ENCODE measurements around the gene GPR108.

GPR108 gene

DNA sequence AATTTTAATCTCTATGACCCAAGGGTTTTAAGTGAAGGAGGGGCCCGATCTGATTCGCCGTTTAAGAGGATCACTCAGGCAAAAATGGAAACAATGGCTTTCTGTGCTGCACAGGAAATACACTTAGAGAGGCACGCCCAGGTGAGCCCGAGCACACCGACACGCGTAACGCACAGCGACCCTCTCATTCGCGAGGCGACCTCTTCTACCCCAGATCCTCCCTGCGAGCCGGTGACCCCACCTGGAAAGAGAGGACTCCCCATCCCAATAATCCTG is 29.6 kb upstream of the GPR108 start:
- no peak for TF ChIP-seq GATA2 (IDR thresholded peaks at IDR 0.05; ENCODE audit: low read depth, low read length)
- TF ChIP-seq GATA3 (IDR thresholded peaks at IDR 0.05; ENCODE audit: low read depth, low read length) = no peak

DNA sequence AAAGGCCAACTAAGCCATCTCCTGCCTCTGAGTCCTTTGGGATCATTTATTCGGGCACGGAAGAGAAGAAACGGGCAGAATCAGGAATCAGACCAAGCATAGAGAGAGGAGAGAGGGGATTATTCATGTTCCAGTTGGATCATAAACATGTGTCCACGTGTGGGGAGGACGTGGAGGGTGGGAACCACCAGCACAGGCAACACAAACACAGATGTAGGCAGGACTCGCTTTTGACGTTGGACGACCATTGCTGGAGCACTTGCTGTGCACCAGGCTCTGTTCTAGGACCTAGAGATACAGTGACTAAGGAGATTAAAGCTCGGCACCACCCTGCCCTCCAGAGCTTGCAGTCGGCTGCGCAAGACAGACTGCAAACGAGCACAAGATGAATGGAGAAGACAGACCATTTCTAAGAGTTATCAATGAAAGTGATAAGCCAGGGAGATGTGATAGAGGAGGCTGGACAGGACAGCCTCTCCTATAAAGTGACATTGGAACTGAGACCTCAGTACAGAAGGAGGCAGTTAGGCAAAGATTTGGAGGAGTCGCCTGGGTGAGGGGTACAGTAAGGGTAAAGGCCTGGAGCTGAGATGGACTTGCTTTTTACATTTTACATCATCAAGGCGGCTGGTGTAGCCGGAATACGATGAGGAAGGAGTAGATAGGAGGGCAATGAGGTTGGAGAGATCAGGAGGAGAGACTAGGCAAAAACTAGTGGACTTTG is 29.1 kb upstream of the GPR108 start:
- TF ChIP-seq GATA2 (IDR thresholded peaks at IDR 0.05; ENCODE audit: low read depth, low read length) (no peak), GATA3 (IDR thresholded peaks at IDR 0.05; ENCODE audit: low read depth, low read length) (no peak)

DNA sequence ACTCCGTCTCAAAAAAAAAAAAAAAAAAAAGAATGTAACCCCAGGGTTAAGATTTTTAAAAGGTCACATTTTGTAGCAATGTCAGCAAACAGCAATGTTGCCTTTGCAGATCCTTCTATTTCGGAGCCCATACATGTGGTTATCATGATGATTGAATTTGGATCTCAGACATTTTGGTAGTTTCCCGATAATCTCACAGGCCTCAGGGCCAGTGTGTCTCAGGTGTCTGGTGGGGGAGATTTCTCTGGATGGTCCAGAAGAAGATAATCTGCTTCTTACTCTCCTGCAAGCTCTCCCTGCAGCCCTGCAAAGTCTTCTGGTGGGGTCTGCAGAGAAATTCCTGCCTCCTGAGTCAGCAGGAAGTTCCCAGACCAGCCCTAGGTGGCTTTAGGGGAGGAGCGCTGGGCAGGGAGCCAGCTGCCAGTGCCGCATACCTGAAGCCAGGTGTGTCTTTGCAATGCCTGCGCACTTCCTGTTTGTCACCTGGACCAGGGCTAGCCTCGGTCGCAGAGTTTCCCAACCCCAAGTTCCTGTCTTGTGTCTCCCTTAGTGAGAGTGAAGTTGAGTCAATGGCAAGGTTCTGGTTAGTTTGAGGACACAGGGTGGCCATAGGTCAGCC is 28.5 kb upstream of the GPR108 start:
- TF ChIP-seq GATA2 (IDR thresholded peaks at IDR 0.05; ENCODE audit: low read depth, low read length) = no peak
- no peak for TF ChIP-seq GATA3 (IDR thresholded peaks at IDR 0.05; ENCODE audit: low read depth, low read length)

DNA sequence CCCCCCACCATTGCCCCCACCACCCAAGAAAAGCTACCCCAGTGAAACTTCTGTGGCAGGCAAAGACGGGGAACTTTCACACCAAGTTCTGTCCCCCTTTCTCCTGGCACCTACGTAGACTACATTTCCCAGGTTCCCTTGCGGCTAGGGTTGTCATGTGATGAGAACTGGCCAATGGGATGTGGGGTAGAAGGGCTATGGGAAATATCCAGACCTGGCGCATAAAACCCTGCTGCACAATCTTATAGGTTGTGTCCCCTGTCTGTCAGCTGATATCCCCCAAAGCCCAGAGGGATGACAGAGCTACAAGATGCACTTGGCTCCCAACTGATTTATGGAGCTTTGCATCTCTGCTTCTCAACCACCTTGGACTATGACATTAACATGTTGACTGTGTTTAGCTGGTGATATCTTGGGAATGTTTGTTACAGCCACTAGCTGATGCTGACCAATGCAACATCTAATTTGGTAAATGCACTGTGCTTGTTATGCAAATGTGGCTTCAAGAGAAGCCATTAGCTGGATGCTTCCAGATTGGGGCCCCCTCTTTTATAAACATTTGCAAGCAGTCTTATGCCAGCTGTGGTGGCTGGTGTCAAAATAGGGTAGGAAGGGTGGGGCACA is 23.8 kb upstream of the GPR108 start:
- TF ChIP-seq GATA2 (IDR thresholded peaks at IDR 0.05; ENCODE audit: low read depth, low read length) (no peak), GATA3 (IDR thresholded peaks at IDR 0.05; ENCODE audit: low read depth, low read length) (no peak)

DNA sequence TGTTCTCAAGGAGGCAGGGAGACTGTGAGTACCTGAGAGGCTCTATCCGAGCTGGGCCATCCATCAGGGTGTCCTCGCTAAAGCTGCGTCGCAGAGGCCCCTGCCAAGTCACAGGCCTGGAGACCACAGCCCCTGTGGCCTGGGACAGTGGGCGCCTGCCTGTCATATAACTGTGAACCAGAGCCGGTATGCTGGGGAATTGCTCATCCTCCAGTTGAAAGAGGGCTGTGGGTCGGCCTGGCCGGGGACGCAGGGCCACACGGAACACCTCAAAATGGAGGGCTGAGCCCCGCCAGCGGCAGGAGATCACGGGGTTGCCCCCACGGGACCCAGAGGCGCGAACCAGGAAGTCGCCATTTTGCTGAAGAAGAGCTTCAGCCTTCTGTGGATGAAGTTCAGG is 23.2 kb upstream of the GPR108 start:
- no peak for TF ChIP-seq GATA3 (IDR thresholded peaks at IDR 0.05; ENCODE audit: low read depth, low read length)
- TF ChIP-seq GATA2 (IDR thresholded peaks at IDR 0.05; ENCODE audit: low read depth, low read length) = no peak

DNA sequence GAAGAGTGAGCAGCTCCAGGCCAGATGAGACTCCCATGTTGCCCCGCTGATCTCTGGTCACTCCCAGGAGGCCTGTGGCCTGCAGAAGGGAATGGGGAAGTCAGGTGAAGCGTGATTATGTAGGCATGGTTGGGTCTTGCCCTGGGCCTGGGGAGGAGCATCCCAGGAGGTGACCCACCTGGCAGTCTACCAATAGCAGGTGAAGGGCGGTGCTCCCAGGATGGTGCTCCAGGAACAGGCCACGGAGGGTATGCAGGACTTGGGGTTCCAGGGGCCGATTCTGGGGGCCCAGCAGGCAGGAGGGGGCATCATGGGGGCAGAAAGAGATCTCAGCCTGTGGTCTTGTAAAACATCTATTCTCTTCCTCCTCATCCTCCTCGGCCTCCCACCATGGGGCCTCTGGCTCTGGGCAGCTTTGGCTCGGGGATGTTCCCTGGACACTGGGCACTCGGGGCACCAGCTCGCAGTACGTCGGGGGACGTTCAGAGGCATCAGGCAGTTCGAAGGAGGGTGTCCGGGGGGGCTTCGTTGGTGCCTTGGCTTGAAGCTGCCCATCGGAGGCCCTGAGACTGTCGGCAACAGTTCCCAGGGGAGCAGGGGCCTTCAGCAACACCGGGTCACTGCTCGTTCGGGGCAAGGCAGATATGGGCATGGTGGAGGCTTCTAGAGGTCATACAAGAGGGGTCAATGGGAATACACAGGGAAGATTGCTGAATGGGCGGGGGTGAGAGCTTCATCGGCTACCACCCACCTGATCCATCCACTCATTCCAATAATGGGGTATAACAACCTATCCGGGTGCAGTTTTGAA is 17.5 kb upstream of the GPR108 start:
- no peak for TF ChIP-seq GATA2 (IDR thresholded peaks at IDR 0.05; ENCODE audit: low read depth, low read length)
- no peak for TF ChIP-seq GATA3 (IDR thresholded peaks at IDR 0.05; ENCODE audit: low read depth, low read length)

DNA sequence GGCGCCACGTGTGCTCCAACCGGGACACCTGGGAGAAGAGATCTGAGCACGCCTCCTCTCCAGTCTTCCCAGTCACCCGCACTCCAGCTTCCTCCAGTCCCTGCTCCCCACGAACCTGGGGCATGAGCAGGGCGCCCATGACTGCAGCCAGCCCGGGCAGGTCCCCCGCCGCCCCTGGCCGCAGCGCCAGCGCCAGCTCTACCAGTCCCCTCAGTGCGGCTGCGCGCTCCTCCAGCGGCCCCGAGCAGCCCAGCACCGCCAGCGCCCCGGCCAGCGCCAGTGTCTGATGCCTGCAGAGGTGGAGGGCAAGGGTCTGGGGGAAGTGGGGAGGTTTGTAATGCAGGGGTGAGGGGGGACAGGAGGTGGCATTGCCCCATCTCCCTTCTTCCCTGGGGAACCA is 16.8 kb upstream of the GPR108 start:
- no peak for TF ChIP-seq GATA3 (IDR thresholded peaks at IDR 0.05; ENCODE audit: low read depth, low read length)
- no peak for TF ChIP-seq GATA2 (IDR thresholded peaks at IDR 0.05; ENCODE audit: low read depth, low read length)

DNA sequence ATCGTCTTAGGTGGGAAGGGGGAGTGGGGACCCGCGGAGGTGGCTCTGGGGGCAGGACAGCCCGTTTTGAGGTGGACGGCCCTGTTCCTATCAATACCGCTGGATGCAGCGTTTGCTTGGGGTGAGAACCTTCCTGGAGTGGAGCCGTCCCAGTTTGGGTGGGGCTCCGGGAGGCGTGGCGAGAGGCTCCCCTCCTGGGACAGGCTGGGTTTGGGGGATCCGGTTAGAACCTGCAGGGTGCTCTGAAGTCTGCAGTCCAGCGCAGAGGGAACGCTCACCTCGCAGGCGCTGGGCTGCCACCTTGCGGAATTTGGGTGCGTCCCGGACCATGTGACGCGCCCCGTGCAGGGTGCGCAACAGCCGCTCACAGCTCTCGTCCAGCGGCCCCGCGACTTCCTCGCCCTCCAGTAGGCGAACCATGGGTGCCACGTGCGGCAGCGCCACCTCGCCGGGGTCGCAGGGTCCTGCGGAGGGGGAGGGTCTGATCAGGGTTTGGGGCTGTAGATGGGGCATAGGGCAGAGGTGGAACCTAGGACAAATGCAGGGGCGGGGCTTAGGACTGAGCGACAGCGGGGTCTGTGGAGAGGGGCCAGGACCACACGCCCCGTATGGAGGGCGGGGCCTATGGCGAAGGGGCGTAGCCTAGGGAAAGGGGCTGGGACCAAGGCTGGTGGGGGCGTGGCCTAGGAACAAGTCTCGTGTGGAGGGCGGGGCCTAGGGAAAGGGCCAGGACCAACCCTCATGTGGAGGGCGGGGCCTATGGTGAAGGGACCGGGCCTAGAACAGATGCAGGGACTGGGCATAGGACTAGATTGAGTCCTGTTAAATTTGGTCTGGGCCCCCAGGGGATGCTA is 16.0 kb upstream of the GPR108 start:
- no peak for TF ChIP-seq GATA3 (IDR thresholded peaks at IDR 0.05; ENCODE audit: low read depth, low read length)

DNA sequence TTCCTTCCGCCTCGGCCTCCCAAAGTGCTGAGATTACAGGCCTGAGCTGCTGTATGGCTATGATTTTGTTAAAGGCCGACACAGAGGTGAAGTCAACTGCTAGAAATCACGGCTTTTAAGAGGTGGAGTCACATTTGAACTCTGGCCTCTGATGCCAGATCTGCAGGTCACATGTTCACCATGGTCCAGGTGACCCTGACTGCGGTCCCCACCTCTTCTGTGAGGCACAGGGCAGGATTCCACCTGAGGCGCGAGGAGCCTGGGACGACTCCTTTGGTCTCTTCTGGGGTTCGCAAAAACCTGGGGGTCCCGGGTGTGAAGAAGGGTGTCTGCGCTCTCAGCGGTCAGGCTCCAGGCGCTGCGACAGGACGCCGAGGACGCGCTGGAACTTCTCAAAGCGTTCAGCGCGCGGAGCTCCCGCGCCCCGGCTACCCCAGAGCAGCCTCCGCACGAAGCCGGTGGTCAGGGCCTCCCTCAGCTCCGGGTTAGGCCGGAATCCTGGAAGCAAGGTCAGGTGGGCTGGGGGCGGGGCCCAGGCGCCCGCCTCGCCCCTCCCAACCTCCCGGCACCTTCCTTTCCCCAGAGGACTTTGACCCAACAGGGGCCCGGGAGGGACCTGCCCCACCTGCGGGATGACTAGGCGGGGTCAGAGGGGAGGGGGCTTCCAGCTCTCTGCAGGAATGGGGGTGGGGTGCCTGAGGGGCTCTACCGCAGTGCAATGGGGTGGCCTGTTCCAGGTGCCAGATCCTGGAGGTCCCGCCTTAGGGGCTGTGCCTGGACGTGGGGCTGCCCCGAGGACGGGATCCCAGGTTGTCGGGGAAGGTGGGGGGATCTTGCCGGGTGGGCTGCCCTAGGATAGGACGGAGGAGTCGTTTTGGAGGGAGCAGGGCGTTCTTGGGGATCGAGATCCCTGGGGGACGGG is 15.1 kb upstream of the GPR108 start:
- TF ChIP-seq GATA3 (IDR thresholded peaks at IDR 0.05; ENCODE audit: low read depth, low read length) = no peak
- TF ChIP-seq GATA2 (IDR thresholded peaks at IDR 0.05; ENCODE audit: low read depth, low read length) = no peak

DNA sequence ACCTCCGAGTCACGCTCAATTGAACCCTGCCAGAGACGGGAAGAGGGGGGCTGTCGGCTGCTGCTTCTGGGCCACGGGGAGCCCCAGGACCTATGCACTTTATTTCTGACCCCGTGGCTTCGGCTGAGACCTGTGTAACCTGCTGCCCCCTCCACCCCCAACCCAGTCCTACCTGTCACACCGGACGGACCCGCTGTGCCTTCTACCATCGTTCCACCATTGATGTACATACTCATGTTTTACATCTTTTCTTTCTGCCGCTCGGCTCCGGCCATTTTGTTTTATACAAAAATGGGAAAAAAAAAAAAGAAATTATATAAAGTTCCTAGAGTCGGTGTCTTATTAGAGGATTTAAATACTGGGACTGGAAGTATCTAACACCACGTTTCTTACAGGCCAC is 13.8 kb upstream of the GPR108 start:
- TF ChIP-seq GATA2 (IDR thresholded peaks at IDR 0.05; ENCODE audit: low read depth, low read length) (no peak), GATA3 (IDR thresholded peaks at IDR 0.05; ENCODE audit: low read depth, low read length) (no peak)

DNA sequence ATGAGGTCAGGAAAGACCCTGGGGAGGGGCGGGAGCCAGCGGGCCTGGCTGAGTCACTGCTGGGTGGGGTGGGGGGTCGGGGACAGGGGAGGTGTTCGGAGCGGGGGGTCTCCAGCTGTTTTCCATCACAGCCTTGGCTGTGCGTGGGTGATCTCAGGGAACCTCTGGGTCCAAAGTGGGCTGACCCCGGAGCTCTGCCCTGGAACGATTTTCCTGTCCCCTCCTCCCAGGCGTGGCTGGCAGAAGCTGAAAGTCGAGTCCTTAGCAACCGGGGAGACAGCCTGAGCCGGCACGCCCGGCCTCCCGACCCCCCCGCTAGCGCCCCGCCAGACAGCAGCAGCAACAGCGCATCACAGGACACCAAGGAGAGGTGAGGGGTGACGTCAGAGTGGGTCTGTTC is 12.7 kb upstream of the GPR108 start:
- TF ChIP-seq GATA2 (IDR thresholded peaks at IDR 0.05; ENCODE audit: low read depth, low read length) (no peak), GATA3 (IDR thresholded peaks at IDR 0.05; ENCODE audit: low read depth, low read length) (no peak)

DNA sequence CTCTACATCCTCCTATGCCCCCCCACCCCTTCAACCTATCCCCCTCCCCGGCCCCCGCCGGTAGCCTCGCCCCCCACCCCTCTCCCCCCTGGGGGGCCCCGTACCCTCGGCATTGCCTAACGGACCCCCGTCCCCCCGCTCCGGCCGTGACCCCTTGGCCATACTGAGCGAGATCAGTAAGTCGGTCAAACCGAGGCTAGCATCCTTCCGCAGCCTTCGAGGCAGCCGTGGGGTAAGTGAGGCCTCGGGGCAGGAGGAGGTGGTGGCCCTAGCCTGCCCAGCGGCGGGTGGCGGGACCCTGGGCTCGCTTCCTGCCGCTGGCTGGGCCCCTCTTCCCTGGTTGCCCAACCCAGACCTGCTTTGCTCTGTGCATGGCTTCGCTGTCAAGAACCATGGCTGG is 8.6 kb upstream of the GPR108 start:
- TF ChIP-seq GATA3 (IDR thresholded peaks at IDR 0.05; ENCODE audit: low read depth, low read length) (no peak), GATA2 (IDR thresholded peaks at IDR 0.05; ENCODE audit: low read depth, low read length) (no peak)

All from SH-SY5Y (cell line).